ENCODE measurements around the gene KRTAP4-9. TPM values are rescaled to one million over a fixed set of nuclear protein-coding genes. Genes with fewer than 3 reads are reported as not detected.
"Not testable (repeated sequence)": the region's sequence is repeated elsewhere in the genome, so short reads cannot be mapped to it uniquely, and the experiment has no call there.

The KRTAP4-9 gene
- total and polyA plus RNA-seq, 9 of the 15 experiments (the other 6 are each of a cell fraction or from before 2014, with no cell fraction given), result not detected

DNA sequence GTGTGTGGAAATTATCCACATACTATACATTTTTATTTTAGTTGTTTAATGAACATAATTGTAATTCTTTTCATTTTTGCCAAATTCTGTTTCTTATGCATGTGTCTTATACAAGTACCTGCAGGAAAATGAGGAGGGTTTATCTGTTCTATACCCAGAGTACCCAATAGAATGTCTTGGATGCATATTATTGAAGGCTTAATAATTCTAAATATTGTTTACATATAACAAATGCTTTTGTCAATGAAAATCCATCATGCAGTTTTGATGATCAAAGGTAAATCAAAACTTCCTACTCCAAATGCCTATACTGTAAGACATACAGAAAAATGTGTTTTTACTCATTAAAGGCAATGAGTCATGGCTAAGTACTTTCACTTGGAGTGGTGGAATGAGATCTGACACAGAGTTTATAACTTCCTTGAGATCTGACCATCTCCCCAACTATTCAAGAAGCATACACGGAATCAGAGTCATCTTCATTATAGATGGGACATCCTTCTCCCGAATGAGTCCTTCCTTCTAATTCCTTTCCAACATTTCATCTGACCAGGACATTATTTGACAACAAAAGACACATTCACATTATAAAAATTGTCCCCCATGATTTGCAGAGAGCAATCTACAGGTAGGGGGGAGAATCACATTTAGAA, 677 bp upstream of the KRTAP4-9 start:
- ATAC-seq; BruUV-seq (replicated peaks); H2AFZ ChIP-seq (ENCODE audit: low read depth, low read length); H4K20me1 ChIP-seq (replicated peaks; ENCODE audit: control insufficient read depth, insufficient read depth, low read length); H3K9me1 ChIP-seq (ENCODE audit: control insufficient read depth, insufficient read depth, low read length); H3K9ac ChIP-seq (ENCODE audit: insufficient read depth in 1 of 2, low read depth in 2 of 2, low read length in 2 of 2); H3K9me3 ChIP-seq (replicated peaks; ENCODE audit: control insufficient read depth, insufficient read depth, low read depth, low read length); H3K36me3 ChIP-seq (ENCODE audit: control insufficient read depth, insufficient read depth, low read length); H3K4me1 ChIP-seq (replicated peaks in 1 of 2; ENCODE audit: control insufficient read depth in 2 of 2, insufficient read depth in 2 of 2, low read length in 2 of 2); H3K4me2 ChIP-seq (ENCODE audit: insufficient read depth, low read length); intact Hi-C loops (cut with micrococcal nuclease); CTCF ChIA-PET (ENCODE audit: low intra/inter-chr PET ratio); H3K79me2 ChIP-seq (ENCODE audit: control insufficient read depth, insufficient read depth, low read length); H3K27me3 ChIP-seq (ENCODE audit: control insufficient read depth in 2 of 2, insufficient read depth in 2 of 2, low read length in 2 of 2); H3K27ac ChIP-seq (ENCODE audit: extremely low read depth, low read depth, low read length); DNase-seq (ENCODE audit: extremely low read depth in 1 of 4, low spot score in 3 of 4); in situ Hi-C loops (cut with MboI); H3K4me3 ChIP-seq: not testable (repeated sequence)
- POLR2A ChIA-PET, result interaction anchor here (0.6 kb wide), 1 partner anchor 37 kb away, joined by 3 read pairs; no protein-coding TSS in a partner anchor
- 0% methylated on average over 2 of the region's 2 CpGs for WGBS (ENCODE audit: insufficient coverage, low coverage, missing lambda C conversion rate)
- peak; percentile 32 for FAIRE-seq

DNA sequence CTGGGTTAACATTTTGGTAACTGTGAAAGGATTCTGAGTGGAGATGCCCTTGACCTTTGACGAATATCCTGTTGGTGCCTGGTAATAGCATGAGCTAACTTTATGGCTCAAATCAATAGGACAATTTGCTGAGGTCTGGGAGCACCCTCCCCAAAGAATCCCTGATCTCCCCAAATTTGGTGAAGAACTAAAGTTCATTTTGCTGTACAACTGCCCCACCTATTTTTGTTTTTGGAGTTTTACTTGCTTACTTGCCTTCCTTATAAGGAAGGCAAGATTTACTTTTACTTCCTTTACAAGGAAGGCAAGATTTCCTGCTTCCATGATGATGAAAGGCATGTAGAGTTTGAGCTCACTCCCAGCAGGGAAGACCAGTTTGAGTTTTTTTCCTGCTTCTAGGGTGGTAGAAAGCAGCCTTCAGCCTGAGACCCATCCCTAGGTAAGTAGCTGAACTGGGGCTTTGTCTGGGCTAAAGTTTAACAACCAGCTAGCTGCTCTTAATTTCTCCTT, 2.8 kb downstream of the KRTAP4-9 start:
- no peaks in the 10 kb centered on the region for H3K4me1 ChIP-seq (replicated peaks in 1 of 2; ENCODE audit: control insufficient read depth in 2 of 2, insufficient read depth in 2 of 2, low read length in 2 of 2)
- H2AFZ ChIP-seq (ENCODE audit: low read depth, low read length), result no peak overlapping the region
- FAIRE-seq (no peak), ATAC-seq (no peak), DNase-seq (ENCODE audit: extremely low read depth in 1 of 4, low spot score in 3 of 4) (no peak)
- no peak overlapping the region for H3K27ac ChIP-seq (ENCODE audit: extremely low read depth, low read depth, low read length)
- ChIA-PET POLR2A (no interaction called here), CTCF (ENCODE audit: low intra/inter-chr PET ratio) (no interaction called here)
- no peaks in the 10 kb centered on the region for H3K9me3 ChIP-seq (replicated peaks; ENCODE audit: control insufficient read depth, insufficient read depth, low read depth, low read length)
- no peaks in the 10 kb centered on the region for H3K36me3 ChIP-seq (ENCODE audit: control insufficient read depth, insufficient read depth, low read length)
- TF ChIP-seq KLF13 (tag; IDR thresholded peaks at IDR 0.05; ENCODE audit: borderline replicate concordance, low read depth), result no peak
- TF ChIP-seq FOXJ2 (tag; IDR thresholded peaks at IDR 0.05), result no peak
- TF ChIP-seq SP2 (IDR thresholded peaks at IDR 0.05; ENCODE audit: extremely low read depth, low read depth, low read length, poor library complexity, severe bottlenecking), result no peak
- TF ChIP-seq SIRT6 (IDR thresholded peaks at IDR 0.05; ENCODE audit: low read depth, low read length), result no peak
- no peak overlapping the region for H3K4me3 ChIP-seq
- H4K20me1 ChIP-seq (replicated peaks; ENCODE audit: control insufficient read depth, insufficient read depth, low read length), result no peaks in the 10 kb centered on the region
- WGBS (ENCODE audit: insufficient coverage, low coverage, missing lambda C conversion rate), result 0% methylated on average over 1 of the region's 1 CpG
- H3K79me2 ChIP-seq (ENCODE audit: control insufficient read depth, insufficient read depth, low read length), result no peaks in the 10 kb centered on the region
- H3K9ac ChIP-seq (ENCODE audit: insufficient read depth in 1 of 2, low read depth in 2 of 2, low read length in 2 of 2), result no peak overlapping the region
- BruUV-seq (replicated peaks), result no TSS peak
- intact Hi-C loops (cut with micrococcal nuclease), result no loop called here
- H3K9me1 ChIP-seq (ENCODE audit: control insufficient read depth, insufficient read depth, low read length), result no peaks in the 10 kb centered on the region
- no peaks in the 10 kb centered on the region for H3K27me3 ChIP-seq (ENCODE audit: control insufficient read depth in 2 of 2, insufficient read depth in 2 of 2, low read length in 2 of 2)
- in situ Hi-C loops (cut with MboI), result no loop called here
- no peak overlapping the region for H3K4me2 ChIP-seq (ENCODE audit: insufficient read depth, low read length)

DNA sequence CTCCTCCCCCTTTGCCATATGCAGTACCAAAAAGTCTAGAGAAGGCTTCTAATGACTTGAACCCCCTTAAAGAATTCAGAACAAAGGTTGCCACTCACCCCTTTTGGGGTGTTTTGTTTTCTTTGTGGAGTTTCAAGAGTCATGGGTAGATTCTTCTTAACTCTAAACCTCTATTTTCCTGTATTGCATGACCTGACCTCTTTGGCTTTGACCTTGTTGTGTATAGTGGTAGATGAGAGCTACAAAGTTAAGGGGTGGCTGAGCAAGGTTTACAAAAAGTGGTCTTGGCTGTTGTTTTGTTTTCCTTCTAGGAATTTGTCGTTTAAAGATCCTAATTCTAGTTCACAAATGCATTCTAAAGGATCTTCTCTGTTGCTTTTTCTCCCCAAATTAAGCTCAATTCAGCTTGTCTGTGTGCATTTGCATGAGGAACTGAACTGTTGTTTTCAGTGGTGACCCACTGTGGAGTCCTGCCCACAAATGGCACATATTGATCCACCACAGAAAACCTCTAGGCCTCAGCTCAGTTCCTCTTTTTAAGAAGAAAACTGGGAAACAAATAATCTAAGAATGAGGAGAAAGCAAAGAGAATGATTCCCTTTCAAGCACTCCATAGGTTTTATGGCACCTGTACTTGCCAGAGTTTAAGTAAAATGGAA, 3.7 kb downstream of the KRTAP4-9 start:
- 0% methylated on average over 1 of the region's 1 CpG for WGBS (ENCODE audit: insufficient coverage, low coverage, missing lambda C conversion rate)
- H3K4me2 ChIP-seq (ENCODE audit: insufficient read depth, low read length); DNase-seq (ENCODE audit: extremely low read depth in 1 of 4, low spot score in 3 of 4); BruUV-seq (replicated peaks); ATAC-seq; H3K79me2 ChIP-seq (ENCODE audit: control insufficient read depth, insufficient read depth, low read length); POLR2A ChIA-PET; in situ Hi-C loops (cut with MboI); CTCF ChIA-PET (ENCODE audit: low intra/inter-chr PET ratio); H3K9me3 ChIP-seq (replicated peaks; ENCODE audit: control insufficient read depth, insufficient read depth, low read depth, low read length); intact Hi-C loops (cut with micrococcal nuclease); H3K36me3 ChIP-seq (ENCODE audit: control insufficient read depth, insufficient read depth, low read length); H4K20me1 ChIP-seq (replicated peaks; ENCODE audit: control insufficient read depth, insufficient read depth, low read length); H3K27ac ChIP-seq (ENCODE audit: extremely low read depth, low read depth, low read length); H3K9ac ChIP-seq (ENCODE audit: insufficient read depth in 1 of 2, low read depth in 2 of 2, low read length in 2 of 2); H3K9me1 ChIP-seq (ENCODE audit: control insufficient read depth, insufficient read depth, low read length); H3K4me3 ChIP-seq; H3K4me1 ChIP-seq (replicated peaks in 1 of 2; ENCODE audit: control insufficient read depth in 2 of 2, insufficient read depth in 2 of 2, low read length in 2 of 2); H3K27me3 ChIP-seq (ENCODE audit: control insufficient read depth in 2 of 2, insufficient read depth in 2 of 2, low read length in 2 of 2); FAIRE-seq; H2AFZ ChIP-seq (ENCODE audit: low read depth, low read length): not testable (repeated sequence)
